Neural cell (in vitro differentiated cells): ENCODE measurements around the gene BAIAP2L1. TPM values are rescaled to one million over a fixed set of nuclear protein-coding genes. Genes with fewer than 3 reads are reported as not detected.

Experiments
- H2AFZ ChIP-seq: fragments of 200-600, 300-800 bp; sonication (generic), shearing (Covaris generic); 2 replicates; pipeline ENCODE4 v1.6.0; 2014; ENCODE audit warnings: low read depth, mild to moderate bottlenecking, antibody characterized with exemption, low read length, moderate library complexity
- H3F3A ChIP-seq: fragments of 200-600 bp; shearing (Covaris generic); 2 replicates; pipeline ENCODE4 v1.6.1; 2016; ENCODE audit warnings: mild to moderate bottlenecking, moderate library complexity, mixed read lengths, antibody characterized with exemption, low read length; ENCODE audit not compliant: insufficient read depth, poor library complexity, severe bottlenecking
- H3K27ac ChIP-seq: fragments of 200-600, 300-800 bp; sonication (generic), shearing (Covaris generic); 2 replicates; pipeline ENCODE4 v1.5.1; 2014; ENCODE audit warnings: mild to moderate bottlenecking, low read length, moderate library complexity
- H3K27me3 ChIP-seq: fragments of 300-800, 200-600 bp; sonication (generic), shearing (Covaris generic); 2 replicates; pipeline ENCODE4 v1.6.0; 2014; ENCODE audit warnings: mild to moderate bottlenecking, low read depth, low read length, moderate library complexity; ENCODE audit not compliant: insufficient read depth
- H3K36me3 ChIP-seq: fragments of 300-800, 200-600 bp; sonication (generic), shearing (Covaris generic); 2 replicates; pipeline ENCODE4 v1.5.1; 2014; ENCODE audit warnings: mild to moderate bottlenecking, antibody characterized with exemption, low read length, moderate library complexity; ENCODE audit not compliant: insufficient read depth
- H3K4me2 ChIP-seq: fragments of 300-800, 200-600 bp; sonication (generic), shearing (Covaris generic); 2 replicates; pipeline ENCODE4 v1.6.0; 2014; ENCODE audit warnings: mild to moderate bottlenecking, low read length
- H3K4me3 ChIP-seq: fragments of 300-800, 200-600 bp; sonication (generic), shearing (Covaris generic); 2 replicates; pipeline ENCODE4 v1.5.1; 2014; ENCODE audit warnings: mild to moderate bottlenecking, low read length, moderate library complexity
- H3K79me2 ChIP-seq: fragments of 200-600 bp; shearing (Covaris generic); replicated peaks from 2 replicates; pipeline ENCODE4 v1.6.0; 2014; ENCODE audit warnings: mild to moderate bottlenecking, low read length, moderate library complexity; ENCODE audit not compliant: insufficient read depth
- H3K9ac ChIP-seq: fragments of 300-800, 200-600 bp; sonication (generic), shearing (Covaris generic); 2 replicates; pipeline ENCODE4 v1.6.1; 2016; ENCODE audit warnings: mild to moderate bottlenecking, low read length, mixed read lengths
- H3K9me2 ChIP-seq: fragments of 200-600 bp; shearing (Covaris generic); 2 replicates; pipeline ENCODE4 v1.6.1; 2016; ENCODE audit warnings: mild to moderate bottlenecking, low read length, mixed read lengths; ENCODE audit not compliant: insufficient read depth
- H3K9me3 ChIP-seq: fragments of 200-600, 300-800 bp; sonication (generic), shearing (Covaris generic); 2 replicates; pipeline ENCODE4 v1.6.1; 2016; ENCODE audit warnings: mild to moderate bottlenecking, mixed run types, low read length, moderate library complexity, mixed read lengths
- H4K20me1 ChIP-seq: fragments of 200-600 bp; shearing (Covaris generic); 2 replicates; pipeline ENCODE4 v1.6.1; 2016; ENCODE audit warnings: mild to moderate bottlenecking, mixed run types; ENCODE audit not compliant: insufficient read depth
- EP300 ChIP-seq: fragments of 450-650 bp; conservative IDR thresholded peaks from 2 replicates; pipeline ENCODE4 v1.6.1; 2014; ENCODE audit warnings: antibody characterized with exemption, mild to moderate bottlenecking, moderate library complexity; ENCODE audit not compliant: poor library complexity, severe bottlenecking
- EZH2 ChIP-seq: fragments of 200-600, 300-800 bp; shearing (Covaris generic), sonication (generic); IDR thresholded peaks from 2 replicates; pipeline ENCODE4 v1.6.1; 2014; ENCODE audit warnings: antibody characterized with exemption, low read length, borderline replicate concordance, mild to moderate bottlenecking; ENCODE audit not compliant: insufficient read depth, poor library complexity, severe bottlenecking
- MXI1 ChIP-seq: fragments of 450-650 bp; conservative IDR thresholded peaks from 2 replicates; pipeline ENCODE4 v1.6.1; 2014; ENCODE audit warnings: antibody characterized with exemption, mild to moderate bottlenecking; ENCODE audit not compliant: poor library complexity, severe bottlenecking
- POLR2AphosphoS5 ChIP-seq: IDR thresholded peaks from 2 replicates; pipeline ENCODE4 v1.6.1; 2012
- RAD21 ChIP-seq: fragments of 450-650 bp; conservative IDR thresholded peaks from 2 replicates; pipeline ENCODE4 v1.6.1; 2014; ENCODE audit warnings: antibody characterized with exemption, mild to moderate bottlenecking, moderate library complexity
- SMC3 ChIP-seq: fragments of 450-650 bp; conservative IDR thresholded peaks from 2 replicates; pipeline ENCODE4 v1.6.1; 2014; ENCODE audit warnings: antibody characterized with exemption, mild to moderate bottlenecking, moderate library complexity; ENCODE audit not compliant: poor library complexity
- TAF1 ChIP-seq: IDR thresholded peaks from 2 replicates; pipeline ENCODE4 v1.6.1; 2012; ENCODE audit warnings: low read depth
- polyA plus RNA-seq: library from polyadenylated mRNA; depleted of rRNA; stranded (reverse); fragments of >200 nt; gene quantifications from 2 replicates; pipeline ENCODE4 v1.2.3, GENCODE V29; 2014
- TF ChIP-seq, protein P1 (sequence below): fragments of 450-650 bp; IDR thresholded peaks from 2 replicates; pipeline ENCODE4 v1.5.1; 2014; ENCODE audit warnings: antibody characterized with exemption, mild to moderate bottlenecking, moderate library complexity; ENCODE audit not compliant: poor library complexity, severe bottlenecking
- TF ChIP-seq, protein P2 (sequence below): IDR thresholded peaks from 2 replicates; pipeline ENCODE4 v1.6.1; 2012; ENCODE audit warnings: borderline replicate concordance

Gene BAIAP2L1
- polyA plus RNA-seq, 1 donor from 2014 or later, result not detected

DNA sequence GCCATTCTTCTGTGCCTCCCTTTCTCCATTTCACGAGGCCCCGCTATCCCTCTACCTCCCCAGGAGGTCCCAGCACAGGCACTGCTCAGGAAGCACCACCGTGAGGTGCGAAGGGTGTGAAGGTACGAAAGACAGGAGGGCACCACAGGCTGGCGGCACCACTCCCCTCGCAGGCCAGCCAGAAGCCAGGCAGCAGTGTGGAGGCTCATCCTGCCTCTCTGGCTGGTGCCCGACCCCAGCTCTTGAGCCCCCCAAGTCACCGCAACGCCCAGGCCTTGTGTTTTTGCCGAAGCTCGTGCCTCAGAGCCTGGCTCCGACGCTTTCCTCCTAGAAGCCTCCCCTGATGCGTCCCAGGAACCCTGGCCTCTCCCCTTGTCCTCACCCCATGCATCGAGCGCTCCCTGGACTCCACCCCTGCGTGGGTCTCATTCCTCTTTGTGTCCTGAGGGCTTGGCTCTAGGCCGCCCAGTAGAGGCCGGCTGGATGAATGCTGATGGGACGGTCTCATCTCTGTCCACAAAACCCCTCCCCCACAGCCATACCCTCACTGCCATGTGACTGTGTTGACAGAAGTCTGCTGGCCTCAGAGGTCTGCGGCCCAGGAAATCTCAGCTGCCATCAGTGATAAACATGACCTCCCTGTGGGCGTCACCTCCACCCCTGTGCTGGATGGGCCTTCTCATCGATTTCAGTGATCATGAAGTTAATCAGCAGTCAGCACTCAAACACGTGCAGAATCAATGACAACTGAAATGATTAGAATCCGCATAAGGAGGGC lies 100.1 kb downstream of the BAIAP2L1 start:
- H3K27me3 ChIP-seq, result no peaks in the 10 kb centered on the region

GRCh38 chr7:98297626-98298286 lies 103.1 kb downstream of the BAIAP2L1 start:
- no peaks in the 10 kb centered on the region for H4K20me1 ChIP-seq
- no peaks in the 10 kb centered on the region for H3K36me3 ChIP-seq
- no peak overlapping the region for H3K4me2 ChIP-seq
- no peak overlapping the region for H3K4me3 ChIP-seq
- TF ChIP-seq SMC3, result no peak
- TF ChIP-seq RAD21, result no peak
- TF ChIP-seq, protein P1, sequence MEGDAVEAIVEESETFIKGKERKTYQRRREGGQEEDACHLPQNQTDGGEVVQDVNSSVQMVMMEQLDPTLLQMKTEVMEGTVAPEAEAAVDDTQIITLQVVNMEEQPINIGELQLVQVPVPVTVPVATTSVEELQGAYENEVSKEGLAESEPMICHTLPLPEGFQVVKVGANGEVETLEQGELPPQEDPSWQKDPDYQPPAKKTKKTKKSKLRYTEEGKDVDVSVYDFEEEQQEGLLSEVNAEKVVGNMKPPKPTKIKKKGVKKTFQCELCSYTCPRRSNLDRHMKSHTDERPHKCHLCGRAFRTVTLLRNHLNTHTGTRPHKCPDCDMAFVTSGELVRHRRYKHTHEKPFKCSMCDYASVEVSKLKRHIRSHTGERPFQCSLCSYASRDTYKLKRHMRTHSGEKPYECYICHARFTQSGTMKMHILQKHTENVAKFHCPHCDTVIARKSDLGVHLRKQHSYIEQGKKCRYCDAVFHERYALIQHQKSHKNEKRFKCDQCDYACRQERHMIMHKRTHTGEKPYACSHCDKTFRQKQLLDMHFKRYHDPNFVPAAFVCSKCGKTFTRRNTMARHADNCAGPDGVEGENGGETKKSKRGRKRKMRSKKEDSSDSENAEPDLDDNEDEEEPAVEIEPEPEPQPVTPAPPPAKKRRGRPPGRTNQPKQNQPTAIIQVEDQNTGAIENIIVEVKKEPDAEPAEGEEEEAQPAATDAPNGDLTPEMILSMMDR, result no peak
- no peak for TF ChIP-seq EP300
- no peak for TF ChIP-seq MXI1
- no peak for TF ChIP-seq TAF1
- TF ChIP-seq POLR2AphosphoS5, result no peak
- TF ChIP-seq, protein P2, sequence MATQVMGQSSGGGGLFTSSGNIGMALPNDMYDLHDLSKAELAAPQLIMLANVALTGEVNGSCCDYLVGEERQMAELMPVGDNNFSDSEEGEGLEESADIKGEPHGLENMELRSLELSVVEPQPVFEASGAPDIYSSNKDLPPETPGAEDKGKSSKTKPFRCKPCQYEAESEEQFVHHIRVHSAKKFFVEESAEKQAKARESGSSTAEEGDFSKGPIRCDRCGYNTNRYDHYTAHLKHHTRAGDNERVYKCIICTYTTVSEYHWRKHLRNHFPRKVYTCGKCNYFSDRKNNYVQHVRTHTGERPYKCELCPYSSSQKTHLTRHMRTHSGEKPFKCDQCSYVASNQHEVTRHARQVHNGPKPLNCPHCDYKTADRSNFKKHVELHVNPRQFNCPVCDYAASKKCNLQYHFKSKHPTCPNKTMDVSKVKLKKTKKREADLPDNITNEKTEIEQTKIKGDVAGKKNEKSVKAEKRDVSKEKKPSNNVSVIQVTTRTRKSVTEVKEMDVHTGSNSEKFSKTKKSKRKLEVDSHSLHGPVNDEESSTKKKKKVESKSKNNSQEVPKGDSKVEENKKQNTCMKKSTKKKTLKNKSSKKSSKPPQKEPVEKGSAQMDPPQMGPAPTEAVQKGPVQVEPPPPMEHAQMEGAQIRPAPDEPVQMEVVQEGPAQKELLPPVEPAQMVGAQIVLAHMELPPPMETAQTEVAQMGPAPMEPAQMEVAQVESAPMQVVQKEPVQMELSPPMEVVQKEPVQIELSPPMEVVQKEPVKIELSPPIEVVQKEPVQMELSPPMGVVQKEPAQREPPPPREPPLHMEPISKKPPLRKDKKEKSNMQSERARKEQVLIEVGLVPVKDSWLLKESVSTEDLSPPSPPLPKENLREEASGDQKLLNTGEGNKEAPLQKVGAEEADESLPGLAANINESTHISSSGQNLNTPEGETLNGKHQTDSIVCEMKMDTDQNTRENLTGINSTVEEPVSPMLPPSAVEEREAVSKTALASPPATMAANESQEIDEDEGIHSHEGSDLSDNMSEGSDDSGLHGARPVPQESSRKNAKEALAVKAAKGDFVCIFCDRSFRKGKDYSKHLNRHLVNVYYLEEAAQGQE, result no peak
- no peak for TF ChIP-seq EZH2
- no peaks in the 10 kb centered on the region for H3F3A ChIP-seq
- no peak overlapping the region for H3K9ac ChIP-seq
- no peak overlapping the region for H2AFZ ChIP-seq
- no peaks in the 10 kb centered on the region for H3K79me2 ChIP-seq
- no peaks in the 10 kb centered on the region for H3K27me3 ChIP-seq
- H3K27ac ChIP-seq, result no peak overlapping the region
- no peaks in the 10 kb centered on the region for H3K9me3 ChIP-seq
- H3K9me2 ChIP-seq, result no peaks in the 10 kb centered on the region

More for the DNA sequence above, 100.1 kb downstream of the BAIAP2L1 start:
- Histone ChIP-seq H3K9ac (no peak overlapping the region), H4K20me1 (no peaks in the 10 kb centered on the region), H3F3A (no peaks in the 10 kb centered on the region), H3K36me3 (no peaks in the 10 kb centered on the region), H3K9me3 (no peaks in the 10 kb centered on the region), H3K4me2 (no peak overlapping the region), H3K9me2 (no peaks in the 10 kb centered on the region), H3K27ac (no peak overlapping the region), H2AFZ (no peak overlapping the region), H3K4me3 (no peak overlapping the region), H3K79me2 (no peaks in the 10 kb centered on the region)
- TF ChIP-seq, protein P2, result no peak
